Ascending aorta (tissue), 2 donors: ENCODE measurements around the gene CYP2U1. TPM values are rescaled to one million over a fixed set of nuclear protein-coding genes. Genes with fewer than 3 reads are reported as not detected.
"Not testable (repeated sequence)": the region's sequence is repeated elsewhere in the genome, so short reads cannot be mapped to it uniquely, and the experiment has no call there.

Experiments
- DNase-seq, 2 donors: peaks; one replicate each; pipeline ENCODE4 v3.0.0-alpha.2; 2019; ENCODE audit warnings: low spot score in 2 of 2
- H3K27ac ChIP-seq, 2 donors: fragments of 200-600 bp; sonication (generic); one replicate each; pipeline ENCODE4 v1.5.1; 2016 to 2017; ENCODE audit warnings: mild to moderate bottlenecking in 1 of 2
- H3K27me3 ChIP-seq: fragments of 200-600 bp; sonication (generic); one replicate; pipeline ENCODE4 v1.5.1; 2017
- H3K36me3 ChIP-seq, 2 donors: fragments of 200-600 bp; sonication (generic); one replicate each; pipeline ENCODE4 v1.5.1; 2016
- H3K4me1 ChIP-seq, 2 donors: fragments of 200-600 bp; sonication (generic); one replicate each; pipeline ENCODE4 v1.5.1; 2016 to 2017; ENCODE audit warnings: mild to moderate bottlenecking in 1 of 2
- H3K4me3 ChIP-seq, 2 donors: fragments of 200-600 bp; sonication (generic); one replicate each; pipeline ENCODE4 v1.5.1; 2016 to 2017; ENCODE audit warnings: mild to moderate bottlenecking in 1 of 2
- H3K9me3 ChIP-seq, 2 donors: fragments of 200-600 bp; sonication (generic); one replicate each; pipeline ENCODE4 v1.5.1; 2016
- CTCF ChIP-seq, 3 experiments: fragments of 200-600 bp in 2 of 3; fragments of 450-650 bp in 1 of 3; sonication (generic) in 2 of 3; IDR thresholded peaks; one replicate each; pipeline ENCODE4 v1.5.1; 2016 to 2019; ENCODE audit warnings: antibody characterized with exemption in 3 of 3, mild to moderate bottlenecking in 1 of 3, moderate library complexity in 1 of 3
- intact Hi-C: fragments of 100-400 bp; cut with DNase I; formaldehyde crosslinking; loops from one replicate; pipeline ENCODE4 v1.15.1; 2023
- total RNA-seq: library from RNA; depleted of rRNA; stranded (reverse); fragments of >200 nt; gene quantifications from one replicate; pipeline ENCODE4 v1.1.0, GENCODE V29; 2016

The CYP2U1 gene
- total RNA-seq, 1 donor from 2014 or later, result 23.8 TPM

GRCh38 chr4:107966903-107967302 lies 35.6 kb downstream of the CYP2U1 start:
- Histone ChIP-seq H3K36me3 (no peaks in the 10 kb centered on the region), H3K4me1 (peaks cover 0 to 5% of the 10 kb centered on the region in 2 donors), H3K27me3 (no peaks in the 10 kb centered on the region), H3K27ac (no peak overlapping the region), H3K9me3 (no peaks in the 10 kb centered on the region), H3K4me3 (no peak overlapping the region)
- intact Hi-C loops, result no loop called here
- no peak for DNase-seq
- TF ChIP-seq CTCF (IDR thresholded peaks at IDR 0.05), result no peak

GRCh38 chr4:107967519-107967918 lies 36.2 kb downstream of the CYP2U1 start:
- intact Hi-C loops, H3K9me3 ChIP-seq, H3K27ac ChIP-seq, H3K4me1 ChIP-seq, H3K4me3 ChIP-seq, H3K36me3 ChIP-seq, H3K27me3 ChIP-seq, DNase-seq: not testable (repeated sequence)

- H3K4me1 ChIP-seq, H3K36me3 ChIP-seq, H3K4me3 ChIP-seq, DNase-seq, intact Hi-C loops, H3K9me3 ChIP-seq, H3K27me3 ChIP-seq, H3K27ac ChIP-seq: not testable (repeated sequence)
Observed at GRCh38 chr4:107967921-107968320, 36.6 kb downstream of the CYP2U1 start.

GRCh38 chr4:107970063-107970798 lies 38.9 kb downstream of the CYP2U1 start:
- DNase-seq, result no peak
- no peaks in the 10 kb centered on the region for H3K36me3 ChIP-seq
- no peak for TF ChIP-seq CTCF (IDR thresholded peaks at IDR 0.05)
- H3K27me3 ChIP-seq, result no peaks in the 10 kb centered on the region
- intact Hi-C loops, result no loop called here
- H3K4me1 ChIP-seq, result no peaks in the 10 kb centered on the region
- no peak overlapping the region for H3K27ac ChIP-seq
- H3K9me3 ChIP-seq, result no peaks in the 10 kb centered on the region
- H3K4me3 ChIP-seq, result no peak overlapping the region

- Histone ChIP-seq H3K27me3 (no peaks in the 10 kb centered on the region), H3K27ac (no peak overlapping the region), H3K36me3 (no peaks in the 10 kb centered on the region), H3K9me3 (no peaks in the 10 kb centered on the region), H3K4me3 (no peak overlapping the region), H3K4me1 (no peaks in the 10 kb centered on the region)
- TF ChIP-seq CTCF (IDR thresholded peaks at IDR 0.05), result no peak
- intact Hi-C loops, result no loop called here
- no peak for DNase-seq
Observed at GRCh38 chr4:107972605-107973004, 41.3 kb downstream of the CYP2U1 start.

- H3K9me3 ChIP-seq, result no peaks in the 10 kb centered on the region
- no peak for TF ChIP-seq CTCF (IDR thresholded peaks at IDR 0.05)
- no peak for DNase-seq
- no peaks in the 10 kb centered on the region for H3K4me1 ChIP-seq
- intact Hi-C loops, result no loop called here
- H3K27me3 ChIP-seq, result no peaks in the 10 kb centered on the region
- no peak overlapping the region for H3K4me3 ChIP-seq
- no peak overlapping the region for H3K27ac ChIP-seq
- H3K36me3 ChIP-seq, result no peaks in the 10 kb centered on the region
Observed at GRCh38 chr4:107974523-107974922, 43.2 kb downstream of the CYP2U1 start.

GRCh38 chr4:107977482-107977881 lies 46.1 kb downstream of the CYP2U1 start:
- intact Hi-C loops, result no loop called here
- no peak for TF ChIP-seq CTCF (IDR thresholded peaks at IDR 0.05)
- H3K4me3 ChIP-seq, result no peak overlapping the region
- no peaks in the 10 kb centered on the region for H3K9me3 ChIP-seq
- no peaks in the 10 kb centered on the region for H3K36me3 ChIP-seq
- no peak for DNase-seq
- H3K27ac ChIP-seq, result no peak overlapping the region
- no peaks in the 10 kb centered on the region for H3K4me1 ChIP-seq
- no peaks in the 10 kb centered on the region for H3K27me3 ChIP-seq
